NCI-H2196 (cell line): ENCODE data around the gene CACNB3.
"Not testable (repeated sequence)": the region's sequence is repeated elsewhere in the genome, so short reads cannot be mapped to it uniquely, and the experiment has no call there.

Source experiments
- DNase-seq: peaks from one replicate; lab custom pipeline; 2025; ENCODE audit not compliant: unreplicated experiment; lab: John Stamatoyannopoulos, UW

Gene CACNB3

DNA sequence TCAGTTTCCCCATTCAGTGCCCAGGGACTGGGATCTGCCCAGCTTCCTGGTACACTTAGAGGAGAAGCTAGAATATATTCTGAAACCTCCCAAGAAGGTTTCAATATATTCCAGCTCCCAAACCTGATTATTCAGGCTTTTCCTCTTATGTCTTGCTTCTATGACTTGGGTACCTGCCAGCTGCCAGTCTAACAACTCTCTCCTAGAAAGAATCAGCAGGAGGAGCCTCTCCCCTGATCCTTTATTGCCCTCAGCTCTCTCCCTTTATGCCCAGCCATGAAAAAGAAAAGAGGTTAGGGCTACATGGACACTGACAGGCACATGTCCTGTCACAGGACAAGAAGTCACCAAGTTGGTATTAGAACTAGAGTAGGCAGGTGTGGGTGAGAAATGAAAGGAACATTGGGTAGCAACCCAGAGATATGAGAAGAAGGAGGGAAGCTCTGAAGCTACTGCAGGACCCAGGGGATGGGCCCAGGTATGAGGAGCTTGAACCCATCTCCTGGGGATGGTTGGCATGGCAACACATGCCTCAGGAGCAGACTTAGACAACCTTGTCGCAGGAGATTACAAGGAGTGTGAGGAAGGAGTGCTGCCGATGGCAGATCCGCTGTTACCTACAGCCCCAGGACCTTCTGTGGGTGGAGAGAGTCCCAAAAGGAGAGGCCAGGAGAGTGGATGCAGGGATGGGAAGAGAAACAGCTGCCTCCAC lies 2.0 kb upstream of the CACNB3 start:
- DNase-seq: no peak

- peak; percentile 45 for DNase-seq
Observed at GRCh38 chr12:48818831-48819590, 715 bp downstream of the CACNB3 start.

- DNase-seq: no peak
Observed at GRCh38 chr12:48819986-48820725, 1.9 kb downstream of the CACNB3 start.

- no peak for DNase-seq
Observed at GRCh38 chr12:48822139-48822538, 3.8 kb downstream of the CACNB3 start.

DNA sequence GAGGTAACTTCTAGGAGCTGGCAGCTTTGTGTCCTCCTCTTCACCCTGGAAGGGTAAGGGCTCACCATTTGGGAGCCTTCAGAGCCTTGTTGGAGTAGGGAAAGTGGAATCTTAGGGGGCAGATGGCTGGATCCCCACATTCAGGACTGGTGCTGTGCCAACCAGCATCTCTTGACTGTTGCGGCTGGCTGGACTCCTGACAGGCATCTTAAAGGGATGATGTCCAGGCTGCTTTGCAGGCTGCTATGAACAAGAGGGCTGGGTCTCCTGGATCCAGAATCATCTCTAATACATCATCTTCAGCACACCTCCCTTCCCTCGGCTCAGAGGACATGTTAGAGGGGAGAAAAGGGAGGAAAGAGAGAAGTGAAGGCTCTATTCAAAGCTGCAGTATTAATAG lies 4.4 kb downstream of the CACNB3 start:
- DNase-seq: no peak

- DNase-seq: no peak
Observed at GRCh38 chr12:48823281-48823680, 5.0 kb downstream of the CACNB3 start.

DNA sequence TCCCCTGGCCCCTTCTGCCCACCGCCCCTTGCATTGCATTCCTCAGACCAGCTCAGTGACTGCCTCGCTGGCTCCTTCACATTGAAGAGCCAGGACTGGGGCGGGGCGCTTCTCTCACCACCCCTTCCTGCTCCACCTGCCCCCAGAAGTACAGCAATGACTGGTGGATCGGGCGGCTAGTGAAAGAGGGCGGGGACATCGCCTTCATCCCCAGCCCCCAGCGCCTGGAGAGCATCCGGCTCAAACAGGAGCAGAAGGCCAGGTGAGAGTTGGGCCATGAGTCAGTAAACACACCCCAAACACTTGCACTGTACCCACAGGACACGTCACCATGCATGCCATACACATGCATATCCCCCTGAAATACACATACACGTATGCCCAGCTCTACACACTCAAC lies 5.8 kb downstream of the CACNB3 start:
- no peak for DNase-seq

DNA sequence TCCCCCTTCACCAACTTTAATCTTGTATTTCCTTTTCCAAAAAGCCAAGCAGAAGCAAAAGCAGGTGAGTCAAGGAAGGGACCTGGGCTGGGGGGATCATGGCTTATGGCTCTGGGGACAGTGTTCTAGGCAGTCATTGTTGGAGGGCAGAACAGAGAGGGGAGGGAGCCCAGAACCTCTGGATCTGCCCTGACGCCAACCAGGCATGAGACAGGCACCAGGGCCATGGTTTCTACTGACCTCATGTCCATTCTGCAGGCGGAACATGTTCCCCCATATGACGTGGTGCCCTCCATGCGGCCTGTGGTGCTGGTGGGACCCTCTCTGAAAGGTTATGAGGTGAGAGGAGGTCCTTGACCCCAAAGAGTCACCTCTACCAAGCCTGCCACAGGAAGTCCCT lies 6.6 kb downstream of the CACNB3 start:
- DNase-seq: no peak

DNA sequence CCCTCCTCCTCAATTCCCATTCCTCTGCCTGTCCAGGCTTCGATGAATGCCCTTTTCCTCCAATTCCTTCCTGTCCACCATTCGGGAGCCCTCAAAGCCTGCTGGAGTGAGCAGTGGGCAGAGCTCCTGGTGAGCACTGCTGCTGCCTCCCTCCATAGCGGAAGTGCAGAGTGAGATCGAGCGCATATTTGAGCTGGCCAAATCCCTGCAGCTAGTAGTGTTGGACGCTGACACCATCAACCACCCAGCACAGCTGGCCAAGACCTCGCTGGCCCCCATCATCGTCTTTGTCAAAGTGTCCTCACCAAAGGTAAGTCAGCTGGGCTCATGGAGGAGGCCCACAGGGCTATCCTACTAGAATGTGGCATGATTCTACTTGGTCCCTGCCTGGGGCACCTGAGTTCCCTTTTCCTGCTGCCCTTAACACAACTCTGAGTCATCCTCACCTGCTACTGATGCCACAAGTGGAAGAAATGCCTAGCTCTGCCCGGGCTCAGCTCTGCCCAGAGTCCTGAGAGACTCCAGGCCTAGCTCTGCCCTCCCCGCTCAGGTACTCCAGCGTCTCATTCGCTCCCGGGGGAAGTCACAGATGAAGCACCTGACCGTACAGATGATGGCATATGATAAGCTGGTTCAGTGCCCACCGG lies 8.0 kb downstream of the CACNB3 start:
- DNase-seq: no peak

DNA sequence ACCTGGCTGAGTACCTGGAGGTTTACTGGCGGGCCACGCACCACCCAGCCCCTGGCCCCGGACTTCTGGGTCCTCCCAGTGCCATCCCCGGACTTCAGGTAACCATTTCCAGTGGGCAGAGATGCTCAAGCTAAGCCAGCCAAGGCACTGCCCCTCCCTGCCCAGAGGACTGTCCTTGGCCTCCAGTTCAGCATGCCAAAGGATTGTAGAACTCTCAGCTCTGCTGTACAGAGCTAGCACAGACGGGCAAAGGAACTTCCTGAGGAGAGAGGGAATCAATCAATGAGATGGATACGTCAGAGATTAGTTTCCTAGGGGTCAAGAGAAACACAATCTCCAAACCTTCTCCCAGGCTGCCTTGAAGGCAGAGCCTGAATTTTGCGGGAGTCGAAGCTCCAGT lies 8.7 kb downstream of the CACNB3 start:
- DNase-seq: no peak

DNA sequence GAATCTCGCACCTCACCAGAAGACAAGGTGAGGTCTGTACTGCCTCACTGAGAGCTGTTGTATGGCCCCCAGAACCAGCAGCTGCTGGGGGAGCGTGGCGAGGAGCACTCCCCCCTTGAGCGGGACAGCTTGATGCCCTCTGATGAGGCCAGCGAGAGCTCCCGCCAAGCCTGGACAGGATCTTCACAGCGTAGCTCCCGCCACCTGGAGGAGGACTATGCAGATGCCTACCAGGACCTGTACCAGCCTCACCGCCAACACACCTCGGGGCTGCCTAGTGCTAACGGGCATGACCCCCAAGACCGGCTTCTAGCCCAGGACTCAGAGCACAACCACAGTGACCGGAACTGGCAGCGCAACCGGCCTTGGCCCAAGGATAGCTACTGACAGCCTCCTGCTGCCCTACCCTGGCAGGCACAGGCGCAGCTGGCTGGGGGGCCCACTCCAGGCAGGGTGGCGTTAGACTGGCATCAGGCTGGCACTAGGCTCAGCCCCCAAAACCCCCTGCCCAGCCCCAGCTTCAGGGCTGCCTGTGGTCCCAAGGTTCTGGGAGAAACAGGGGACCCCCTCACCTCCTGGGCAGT lies 9.3 kb downstream of the CACNB3 start:
- DNase-seq: no peak

DNA sequence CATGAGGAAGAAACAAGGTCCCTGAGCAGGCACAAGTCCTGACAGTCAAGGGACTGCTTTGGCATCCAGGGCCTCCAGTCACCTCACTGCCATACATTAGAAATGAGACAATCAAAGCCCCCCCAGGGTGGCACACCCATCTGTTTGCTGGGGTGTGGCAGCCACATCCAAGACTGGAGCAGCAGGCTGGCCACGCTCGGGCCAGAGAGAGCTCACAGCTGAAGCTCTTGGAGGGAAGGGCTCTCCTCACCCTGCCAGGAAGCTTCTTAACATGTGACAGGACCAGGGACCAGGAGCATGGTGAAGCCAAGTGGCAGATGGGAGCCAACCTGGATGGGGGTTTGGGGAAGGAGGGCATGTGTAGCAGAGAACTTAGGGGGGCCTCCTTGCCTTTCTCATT lies 10.0 kb downstream of the CACNB3 start:
- DNase-seq: no peak

DNA sequence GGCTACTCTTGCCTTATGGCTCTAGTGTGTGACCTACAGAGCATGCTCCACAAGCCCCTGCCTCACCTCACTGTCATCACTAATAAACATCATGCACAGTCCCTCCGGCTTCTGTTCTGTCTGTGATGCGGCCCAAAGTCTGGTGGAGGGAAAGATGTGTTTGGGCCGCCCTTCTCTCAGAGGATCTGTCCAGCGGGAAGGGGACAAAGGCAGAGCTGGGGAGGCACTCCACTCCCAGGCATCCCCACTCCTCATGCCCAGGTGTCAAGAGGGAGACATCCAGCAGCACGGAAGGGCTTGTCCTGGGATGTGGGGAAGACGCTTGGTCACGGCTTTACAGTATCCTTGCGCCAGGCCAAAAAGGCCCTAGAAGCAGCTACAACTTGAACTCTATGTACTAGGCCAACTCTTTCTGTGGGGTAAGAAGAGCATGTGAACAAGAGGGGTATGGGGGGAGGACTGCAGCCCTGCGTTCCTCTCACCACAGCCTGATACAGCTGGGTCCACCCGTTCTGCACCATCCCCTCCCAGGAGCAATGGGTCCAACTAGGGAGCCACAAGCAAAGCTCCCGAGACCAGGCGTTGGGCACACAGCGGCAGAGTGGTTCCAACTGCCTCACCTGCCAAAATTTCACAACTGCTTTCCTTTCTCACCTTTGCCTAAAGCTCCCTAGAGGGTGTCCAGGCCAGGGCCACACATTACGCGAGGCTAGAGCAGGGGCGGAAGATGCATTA lies 10.7 kb downstream of the CACNB3 start:
- DNase-seq: no peak

DNA sequence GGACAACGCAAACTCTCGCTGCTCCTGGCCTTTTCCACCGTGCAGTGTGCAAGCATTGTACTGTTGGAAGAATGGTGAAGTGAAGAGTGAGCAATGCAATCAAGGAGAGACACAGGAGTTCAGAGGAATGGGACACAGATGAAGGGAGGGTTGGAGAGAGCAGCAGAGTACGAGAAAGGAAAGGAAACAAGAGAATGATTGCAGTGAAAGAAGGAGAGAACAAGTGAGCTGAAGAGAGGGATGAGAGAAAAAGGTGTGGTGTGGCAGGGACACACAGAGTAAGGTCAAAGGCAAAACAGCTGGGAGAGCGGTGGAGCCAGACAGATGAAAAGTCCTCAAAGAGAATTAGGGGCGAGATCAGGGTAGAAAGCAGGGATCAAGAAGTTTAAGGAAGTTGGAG lies 13.0 kb downstream of the CACNB3 start:
- no peak for DNase-seq

DNA sequence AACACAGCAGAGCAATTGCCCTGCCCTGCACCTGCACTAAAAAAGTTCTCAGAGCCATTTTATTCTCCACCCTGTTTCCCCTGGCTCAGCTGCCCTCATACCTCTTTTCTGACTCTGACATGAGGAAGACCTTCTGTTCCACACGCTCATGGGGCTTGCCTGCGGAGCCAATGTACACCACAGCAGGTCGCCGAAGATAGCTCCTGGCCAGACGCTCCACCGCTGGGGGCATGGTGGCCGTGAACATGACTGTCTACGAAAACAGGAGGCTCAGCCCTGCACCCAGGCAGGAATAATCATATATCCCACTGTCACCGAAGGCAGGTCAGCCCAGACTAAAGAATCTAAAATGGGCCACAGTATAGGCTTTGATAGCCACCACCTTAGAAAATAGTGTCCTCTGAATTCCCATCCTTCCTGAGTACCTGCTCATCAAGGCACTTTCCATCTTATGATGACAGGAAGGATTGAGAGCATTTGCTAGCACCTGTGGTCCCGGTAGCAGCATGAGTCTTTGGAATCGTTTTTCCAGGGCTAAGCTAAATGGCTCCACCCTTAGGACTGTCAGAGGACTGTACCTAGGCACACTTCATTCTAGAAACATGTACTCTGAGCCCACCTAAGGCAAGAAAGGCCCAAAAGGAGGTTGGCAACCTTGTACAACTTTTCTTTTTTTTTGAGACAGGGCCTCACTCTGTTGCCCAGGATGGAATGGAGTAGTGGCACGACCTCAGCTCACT lies 14.2 kb downstream of the CACNB3 start:
- DNase-seq: no peak

- no peak for DNase-seq
Observed at GRCh38 chr12:48838048-48838447, 19.8 kb downstream of the CACNB3 start.

- not testable (repeated sequence) for DNase-seq
Observed at GRCh38 chr12:48842021-48842420, 23.7 kb downstream of the CACNB3 start.

DNA sequence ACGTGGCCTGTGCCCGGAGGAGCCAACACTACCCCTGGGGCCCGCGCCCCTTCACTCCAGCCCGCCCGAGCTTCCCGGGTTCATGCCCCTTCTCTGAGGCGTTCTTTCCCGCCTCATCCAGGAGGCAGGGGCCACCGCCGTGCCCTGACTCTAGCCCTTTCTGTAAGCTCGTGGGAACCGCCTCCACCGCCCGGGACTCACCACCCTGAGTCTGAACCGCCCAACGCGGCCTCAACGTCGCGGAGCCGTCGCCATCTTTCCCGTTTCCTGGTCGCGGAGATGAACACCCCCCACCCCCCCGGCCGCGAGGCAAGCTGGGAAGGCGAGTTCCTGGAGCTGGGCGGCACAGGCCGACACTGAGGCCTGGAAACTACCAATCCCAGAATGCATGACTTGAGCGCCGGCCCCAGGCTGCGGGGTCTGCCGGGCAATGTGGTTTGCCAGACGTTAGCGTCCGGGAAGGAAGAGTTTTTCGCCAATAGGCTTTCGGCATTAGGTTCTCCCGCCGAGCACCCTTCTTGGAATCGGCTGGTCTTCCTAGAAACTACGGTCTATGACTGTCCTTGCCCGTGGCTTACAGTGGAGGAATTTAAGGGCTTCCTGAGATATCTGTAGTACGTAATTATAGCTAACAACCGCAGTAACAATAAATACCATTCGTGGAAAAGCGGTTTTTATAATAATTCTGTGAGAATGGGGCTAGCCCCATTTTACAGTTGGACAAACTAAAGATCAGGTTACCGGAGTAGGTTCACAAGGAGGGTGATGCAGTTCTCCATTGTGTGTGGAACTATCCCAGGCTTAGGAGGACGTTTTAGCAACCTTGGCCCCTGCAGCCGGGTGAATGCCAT lies 33.8 kb downstream of the CACNB3 start, which contains the start of gene DDX23:
TSS of gene DDX23 (minus strand) at position 281 of the 851 bp plus-strand sequence. CDS start 6,381 bp downstream, outside the sequence.
- peak; percentile 95 for DNase-seq
